ENCODE measurements around the gene SHCBP1.

DNA sequence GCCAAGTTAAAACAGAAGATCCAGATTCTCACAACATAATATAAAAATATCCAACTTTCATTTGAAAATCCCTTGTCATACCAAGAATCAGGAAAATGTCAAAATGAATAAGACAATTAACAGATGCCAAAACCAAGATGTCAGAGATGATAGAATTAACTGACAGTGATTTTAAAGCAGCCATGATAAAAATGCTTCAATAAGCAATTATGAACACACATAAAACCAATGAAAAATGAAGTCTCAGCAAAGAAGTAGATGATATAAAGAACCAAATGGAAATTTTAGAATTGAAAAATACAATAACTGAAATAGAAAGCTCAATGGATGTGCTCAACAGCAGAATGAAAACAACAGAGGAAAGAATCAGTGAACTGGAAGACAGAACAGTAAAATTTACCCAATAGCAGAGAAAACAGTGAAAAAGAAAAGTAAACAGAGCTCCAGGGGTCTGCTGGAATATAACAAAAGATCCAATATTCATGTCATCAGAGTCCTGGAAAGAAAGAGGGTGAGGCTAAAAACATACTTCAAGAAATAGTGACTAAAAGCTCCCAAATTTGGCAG, 35.1 kb downstream of the SHCBP1 start:
- TF ChIP-seq TCF4 (CRISPR knock-in tag; IDR thresholded peaks at IDR 0.05; ENCODE audit: borderline replicate concordance) (no peak), ESRRG (CRISPR knock-in tag; IDR thresholded peaks at IDR 0.05) (no peak)
- TF ChIP-seq, protein P1, sequence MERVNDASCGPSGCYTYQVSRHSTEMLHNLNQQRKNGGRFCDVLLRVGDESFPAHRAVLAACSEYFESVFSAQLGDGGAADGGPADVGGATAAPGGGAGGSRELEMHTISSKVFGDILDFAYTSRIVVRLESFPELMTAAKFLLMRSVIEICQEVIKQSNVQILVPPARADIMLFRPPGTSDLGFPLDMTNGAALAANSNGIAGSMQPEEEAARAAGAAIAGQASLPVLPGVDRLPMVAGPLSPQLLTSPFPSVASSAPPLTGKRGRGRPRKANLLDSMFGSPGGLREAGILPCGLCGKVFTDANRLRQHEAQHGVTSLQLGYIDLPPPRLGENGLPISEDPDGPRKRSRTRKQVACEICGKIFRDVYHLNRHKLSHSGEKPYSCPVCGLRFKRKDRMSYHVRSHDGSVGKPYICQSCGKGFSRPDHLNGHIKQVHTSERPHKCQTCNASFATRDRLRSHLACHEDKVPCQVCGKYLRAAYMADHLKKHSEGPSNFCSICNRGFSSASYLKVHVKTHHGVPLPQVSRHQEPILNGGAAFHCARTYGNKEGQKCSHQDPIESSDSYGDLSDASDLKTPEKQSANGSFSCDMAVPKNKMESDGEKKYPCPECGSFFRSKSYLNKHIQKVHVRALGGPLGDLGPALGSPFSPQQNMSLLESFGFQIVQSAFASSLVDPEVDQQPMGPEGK (CRISPR knock-in tag; IDR thresholded peaks at IDR 0.05; ENCODE audit: borderline replicate concordance): no peak
- TF ChIP-seq, protein P2, sequence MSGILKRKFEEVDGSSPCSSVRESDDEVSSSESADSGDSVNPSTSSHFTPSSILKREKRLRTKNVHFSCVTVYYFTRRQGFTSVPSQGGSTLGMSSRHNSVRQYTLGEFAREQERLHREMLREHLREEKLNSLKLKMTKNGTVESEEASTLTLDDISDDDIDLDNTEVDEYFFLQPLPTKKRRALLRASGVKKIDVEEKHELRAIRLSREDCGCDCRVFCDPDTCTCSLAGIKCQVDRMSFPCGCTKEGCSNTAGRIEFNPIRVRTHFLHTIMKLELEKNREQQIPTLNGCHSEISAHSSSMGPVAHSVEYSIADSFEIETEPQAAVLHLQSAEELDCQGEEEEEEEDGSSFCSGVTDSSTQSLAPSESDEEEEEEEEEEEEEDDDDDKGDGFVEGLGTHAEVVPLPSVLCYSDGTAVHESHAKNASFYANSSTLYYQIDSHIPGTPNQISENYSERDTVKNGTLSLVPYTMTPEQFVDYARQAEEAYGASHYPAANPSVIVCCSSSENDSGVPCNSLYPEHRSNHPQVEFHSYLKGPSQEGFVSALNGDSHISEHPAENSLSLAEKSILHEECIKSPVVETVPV (CRISPR knock-in tag; IDR thresholded peaks at IDR 0.05): no peak
